ENCODE data around the gene TM4SF1.

Gene TM4SF1

GRCh38 chr3:149332227-149332765 lies 45.2 kb downstream of the TM4SF1 start:
- DNase-seq (ENCODE audit: low spot score) = no peak
- Histone ChIP-seq H3K27ac (peak overlapping the region in 1 of 2 donors; percentile 27), H3K4me3 (no peak overlapping the region)
- no peak for TF ChIP-seq CTCF (IDR thresholded peaks at IDR 0.05)

GRCh38 chr3:149331396-149331795 lies 46.1 kb downstream of the TM4SF1 start:
- DNase-seq (ENCODE audit: low spot score) = no peak
- no peak overlapping the region for H3K27ac ChIP-seq
- no peak overlapping the region for H3K4me3 ChIP-seq
- no peak for TF ChIP-seq CTCF (IDR thresholded peaks at IDR 0.05)

- Histone ChIP-seq H3K27ac (no peak overlapping the region), H3K4me3 (no peak overlapping the region)
- TF ChIP-seq CTCF (IDR thresholded peaks at IDR 0.05) = no peak
- DNase-seq (ENCODE audit: low spot score) = no peak
Observed at GRCh38 chr3:149330609-149331331, 46.7 kb downstream of the TM4SF1 start.

GRCh38 chr3:149327156-149327555 lies 50.3 kb downstream of the TM4SF1 start:
- DNase-seq (ENCODE audit: low spot score) = no peak
- no peak overlapping the region for H3K27ac ChIP-seq
- H3K4me3 ChIP-seq = no peak overlapping the region
- no peak for TF ChIP-seq CTCF (IDR thresholded peaks at IDR 0.05)

- Histone ChIP-seq H3K27ac (no peak overlapping the region), H3K4me3 (no peak overlapping the region)
- DNase-seq (ENCODE audit: low spot score) = no peak
- no peak for TF ChIP-seq CTCF (IDR thresholded peaks at IDR 0.05)
Observed at GRCh38 chr3:149325581-149325980, 51.9 kb downstream of the TM4SF1 start.

- TF ChIP-seq CTCF (IDR thresholded peaks at IDR 0.05) = no peak
- H3K4me3 ChIP-seq = no peak overlapping the region
- no peak for DNase-seq (ENCODE audit: low spot score)
- no peak overlapping the region for H3K27ac ChIP-seq
Observed at GRCh38 chr3:149324332-149324731, 53.1 kb downstream of the TM4SF1 start.

- TF ChIP-seq CTCF (IDR thresholded peaks at IDR 0.05) = no peak
- Histone ChIP-seq H3K4me3 (no peak overlapping the region), H3K27ac (no peak overlapping the region)
- DNase-seq (ENCODE audit: low spot score) = no peak
Observed at GRCh38 chr3:149321640-149322039, 55.8 kb downstream of the TM4SF1 start.
